Measurements from ENCODE around the gene SLC8A1. TPM values are rescaled to one million over a fixed set of nuclear protein-coding genes. Genes with fewer than 3 reads are reported as not detected.
A peak's percentile ranks its signal among the peaks of the same experiment; 100 is the strongest.

SLC8A1 gene
- total RNA-seq, 3 donors from 2014 or later, result 6.0 to 164 (median 17.0) TPM

DNA sequence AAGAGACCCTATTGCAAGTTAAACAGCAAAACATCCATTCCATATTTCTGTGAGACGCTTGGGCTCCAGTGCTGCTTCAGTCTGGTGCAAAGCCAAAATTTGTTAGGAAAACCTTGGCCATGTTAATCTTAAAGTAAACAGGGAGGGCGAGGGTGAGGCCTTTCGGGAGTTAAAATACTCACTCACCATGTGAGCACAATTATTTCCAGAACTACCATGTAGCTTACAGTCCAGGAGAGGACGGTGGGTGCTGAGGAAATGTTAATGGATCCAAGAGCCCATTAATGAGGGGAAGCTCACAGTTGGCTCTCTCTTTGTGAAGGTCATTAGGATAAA is 286.4 kb downstream of the SLC8A1 start:
- Histone ChIP-seq H3K36me3 (ENCODE audit: low read depth) (no peaks in the 10 kb centered on the region), H3K9me3 (no peaks in the 10 kb centered on the region), H3K4me3 (no peak overlapping the region), H3K4me1 (ENCODE audit: low read depth) (no peaks in the 10 kb centered on the region)
- TF ChIP-seq, protein P1, sequence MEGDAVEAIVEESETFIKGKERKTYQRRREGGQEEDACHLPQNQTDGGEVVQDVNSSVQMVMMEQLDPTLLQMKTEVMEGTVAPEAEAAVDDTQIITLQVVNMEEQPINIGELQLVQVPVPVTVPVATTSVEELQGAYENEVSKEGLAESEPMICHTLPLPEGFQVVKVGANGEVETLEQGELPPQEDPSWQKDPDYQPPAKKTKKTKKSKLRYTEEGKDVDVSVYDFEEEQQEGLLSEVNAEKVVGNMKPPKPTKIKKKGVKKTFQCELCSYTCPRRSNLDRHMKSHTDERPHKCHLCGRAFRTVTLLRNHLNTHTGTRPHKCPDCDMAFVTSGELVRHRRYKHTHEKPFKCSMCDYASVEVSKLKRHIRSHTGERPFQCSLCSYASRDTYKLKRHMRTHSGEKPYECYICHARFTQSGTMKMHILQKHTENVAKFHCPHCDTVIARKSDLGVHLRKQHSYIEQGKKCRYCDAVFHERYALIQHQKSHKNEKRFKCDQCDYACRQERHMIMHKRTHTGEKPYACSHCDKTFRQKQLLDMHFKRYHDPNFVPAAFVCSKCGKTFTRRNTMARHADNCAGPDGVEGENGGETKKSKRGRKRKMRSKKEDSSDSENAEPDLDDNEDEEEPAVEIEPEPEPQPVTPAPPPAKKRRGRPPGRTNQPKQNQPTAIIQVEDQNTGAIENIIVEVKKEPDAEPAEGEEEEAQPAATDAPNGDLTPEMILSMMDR (IDR thresholded peaks at IDR 0.05), result no peak
- ATAC-seq, result no peak
- intact Hi-C loops (cut with DNase I, micrococcal nuclease), result no loop called here
- no peak for DNase-seq

- no peaks in the 10 kb centered on the region for H3K36me3 ChIP-seq (ENCODE audit: low read depth)
- H3K4me3 ChIP-seq, result no peak overlapping the region
- intact Hi-C loops (cut with DNase I, micrococcal nuclease), result no loop called here
- TF ChIP-seq, protein P1 (IDR thresholded peaks at IDR 0.05), result no peak
- DNase-seq (peak in 1 of 3 donors; percentile 9), ATAC-seq (no peak)
- H3K4me1 ChIP-seq (ENCODE audit: low read depth), result no peaks in the 10 kb centered on the region
- H3K9me3 ChIP-seq, result no peaks in the 10 kb centered on the region
Measured at GRCh38 chr2:40164736-40165508, 287.0 kb downstream of the SLC8A1 start.

GRCh38 chr2:40161986-40162385 is 289.9 kb downstream of the SLC8A1 start:
- H3K9me3 ChIP-seq, result no peaks in the 10 kb centered on the region
- no peak overlapping the region for H3K4me3 ChIP-seq
- TF ChIP-seq, protein P1 (IDR thresholded peaks at IDR 0.05), result no peak
- intact Hi-C loops (cut with DNase I, micrococcal nuclease), result no loop called here
- no peaks in the 10 kb centered on the region for H3K36me3 ChIP-seq (ENCODE audit: low read depth)
- ATAC-seq, result no peak
- DNase-seq, result no peak
- no peaks in the 10 kb centered on the region for H3K4me1 ChIP-seq (ENCODE audit: low read depth)

- intact Hi-C loops (cut with DNase I, micrococcal nuclease), result no loop called here
- H3K36me3 ChIP-seq (ENCODE audit: low read depth), result no peaks in the 10 kb centered on the region
- DNase-seq, result no peak
- ATAC-seq, result peak; percentile 13
- H3K4me1 ChIP-seq (ENCODE audit: low read depth), result no peaks in the 10 kb centered on the region
- H3K9me3 ChIP-seq, result no peaks in the 10 kb centered on the region
- no peak overlapping the region for H3K4me3 ChIP-seq
- TF ChIP-seq, protein P1 (IDR thresholded peaks at IDR 0.05), result no peak
Measured at GRCh38 chr2:40160751-40161218, 291.1 kb downstream of the SLC8A1 start.

DNA sequence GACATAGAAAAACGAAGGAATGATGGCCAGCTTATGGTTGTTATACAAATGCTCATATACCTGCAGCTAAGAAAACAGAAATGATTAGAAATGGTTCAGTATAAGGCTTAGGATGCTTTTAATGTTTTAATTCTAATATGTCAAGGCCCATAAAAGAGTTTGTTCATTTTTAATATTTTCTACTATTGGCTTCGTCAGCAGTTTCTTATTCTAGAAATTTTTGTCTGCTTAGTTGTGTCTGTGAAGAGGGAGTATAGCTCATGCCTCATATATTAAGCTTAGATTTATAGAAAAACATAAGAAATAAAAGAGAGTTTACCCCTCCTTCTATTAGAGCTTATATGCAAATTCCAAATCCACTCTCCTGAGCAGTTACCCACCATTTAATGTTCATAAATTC is 292.6 kb downstream of the SLC8A1 start:
- no peaks in the 10 kb centered on the region for H3K4me1 ChIP-seq (ENCODE audit: low read depth)
- ATAC-seq, result no peak
- H3K9me3 ChIP-seq, result no peaks in the 10 kb centered on the region
- intact Hi-C loops (cut with DNase I, micrococcal nuclease), result no loop called here
- DNase-seq, result no peak
- no peak overlapping the region for H3K4me3 ChIP-seq
- H3K36me3 ChIP-seq (ENCODE audit: low read depth), result no peaks in the 10 kb centered on the region
- TF ChIP-seq, protein P1 (IDR thresholded peaks at IDR 0.05), result no peak
